ENCODE results near the gene DOCK6.

DNA sequence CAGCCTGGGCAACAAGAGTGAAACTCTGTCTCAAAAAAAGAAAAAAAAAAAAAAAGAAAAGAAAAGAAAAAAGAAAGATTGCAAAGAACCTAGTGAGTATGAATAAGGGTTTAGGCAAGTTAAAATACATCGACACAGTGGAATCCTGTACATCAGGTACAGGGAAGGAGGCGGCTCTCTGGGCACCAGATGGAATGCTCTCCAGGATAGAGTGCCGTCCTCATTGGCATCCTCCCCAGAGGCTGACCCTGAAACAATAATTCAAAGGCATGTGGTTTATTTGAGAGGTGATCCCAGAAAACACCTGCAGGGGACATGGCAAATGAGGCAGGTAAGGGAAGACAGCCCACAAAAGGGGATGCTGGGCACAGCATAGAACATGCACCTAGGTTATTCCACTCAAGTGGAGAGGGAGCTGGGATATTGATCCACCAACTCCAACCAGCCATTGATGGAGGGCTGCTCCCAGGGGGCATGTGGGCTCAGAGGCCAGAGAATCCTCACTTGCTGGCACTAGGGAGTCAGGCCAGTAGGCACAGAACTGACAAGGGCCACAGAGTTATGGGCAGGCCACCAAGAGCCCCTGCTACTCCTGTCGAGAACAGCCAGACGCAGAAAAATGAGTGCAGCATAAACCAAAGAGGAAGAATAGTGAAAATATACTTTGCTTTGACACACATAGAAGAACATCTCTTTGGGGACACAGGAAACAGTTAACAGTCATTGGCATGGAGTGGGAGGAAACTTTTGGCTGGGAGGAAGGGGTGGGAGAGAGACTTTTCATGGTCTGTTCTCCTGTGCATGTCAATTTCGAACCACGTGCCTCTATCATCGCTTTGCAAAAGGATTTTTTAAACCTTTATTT is 37.9 kb upstream of the DOCK6 start:
- TF ChIP-seq CTCF (IDR thresholded peaks at IDR 0.05; ENCODE audit: low read length), result no peak
- no peak for TF ChIP-seq EZH2 (optimal IDR thresholded peaks at IDR 0.05; ENCODE audit: low read depth, low read length)

All from MM.1S (cell line).